Suprapubic skin (tissue), 3 donors: ENCODE measurements around the gene GNPTAB.

Source experiments
- CTCF ChIP-seq, 2 donors: fragments of 200-600 bp in 1 of 2; fragments of 450-650 bp in 1 of 2; sonication (generic) in 1 of 2; IDR thresholded peaks; one replicate each; pipeline ENCODE4 v1.5.1; 2016 to 2019; ENCODE audit warnings: antibody characterized with exemption in 2 of 2, mild to moderate bottlenecking in 1 of 2, moderate library complexity in 1 of 2
- POLR2AphosphoS5 ChIP-seq, 3 donors: sonication (generic); formaldehyde crosslinking; IDR thresholded peaks; one replicate each; pipeline ENCODE4 v1.6.1; 2017; ENCODE audit warnings: antibody characterized with exemption in 3 of 3

DNA sequence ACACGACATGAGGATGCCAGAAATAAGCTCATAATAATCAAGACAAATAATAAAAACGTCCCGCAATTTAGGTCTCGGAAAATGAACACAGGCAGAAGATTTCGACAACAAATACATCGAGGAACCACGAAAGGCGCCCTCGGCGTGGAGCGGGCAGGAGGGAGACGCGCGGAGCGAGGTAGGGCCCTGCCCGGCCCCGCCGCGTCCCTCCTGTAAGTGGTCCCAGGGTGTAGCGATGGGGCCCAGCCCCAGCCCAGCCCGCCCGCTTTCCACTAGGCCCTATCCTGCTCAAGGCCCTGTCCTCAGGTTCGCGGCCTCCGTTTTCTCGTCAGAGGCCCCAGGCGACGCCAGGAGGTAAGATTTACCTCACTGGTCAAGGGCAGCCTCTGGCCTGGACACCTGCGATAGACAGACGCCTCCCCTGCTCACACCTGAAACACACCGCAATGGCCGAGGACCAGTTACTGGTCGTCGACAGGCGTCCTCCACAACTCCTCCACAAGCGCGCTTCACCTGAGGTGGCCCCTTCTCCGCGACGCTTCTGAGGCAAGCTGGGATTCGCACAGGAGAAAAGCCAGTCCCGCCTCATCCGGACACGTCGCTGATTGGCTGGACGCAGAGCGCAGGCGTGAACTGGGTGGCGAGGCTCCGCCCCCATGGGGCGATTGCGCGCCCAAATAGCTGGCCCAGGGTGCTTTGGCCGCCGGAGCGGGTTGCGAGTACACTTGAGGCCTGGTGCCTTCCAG is 91.7 kb downstream of the GNPTAB start, which contains the start of gene SYCP3:
- TF ChIP-seq CTCF (IDR thresholded peaks at IDR 0.05) (no peak), POLR2AphosphoS5 (IDR thresholded peaks at IDR 0.05) (no peak)
